Peyer's patch (tissue), 4 donors: ENCODE measurements around the gene KRT71.

ENCODE experiments used
- POLR2A ChIP-seq, 2 donors: fragments of 450-650 bp; IDR thresholded peaks; one replicate each; pipeline ENCODE4 v1.5.1; 2017; ENCODE audit warnings: antibody characterized with exemption in 2 of 2, mild to moderate bottlenecking in 2 of 2, moderate library complexity in 2 of 2
- TF ChIP-seq, protein P1 (sequence below), 6 experiments: fragments of 450-650 bp in 4 of 6; fragments of 200-600 bp in 2 of 6; sonication (generic) in 1 of 6; IDR thresholded peaks; one replicate each; pipeline ENCODE4 v1.5.1; 2017 to 2019; ENCODE audit warnings: antibody characterized with exemption in 6 of 6, mild to moderate bottlenecking in 3 of 6, moderate library complexity in 1 of 6

DNA sequence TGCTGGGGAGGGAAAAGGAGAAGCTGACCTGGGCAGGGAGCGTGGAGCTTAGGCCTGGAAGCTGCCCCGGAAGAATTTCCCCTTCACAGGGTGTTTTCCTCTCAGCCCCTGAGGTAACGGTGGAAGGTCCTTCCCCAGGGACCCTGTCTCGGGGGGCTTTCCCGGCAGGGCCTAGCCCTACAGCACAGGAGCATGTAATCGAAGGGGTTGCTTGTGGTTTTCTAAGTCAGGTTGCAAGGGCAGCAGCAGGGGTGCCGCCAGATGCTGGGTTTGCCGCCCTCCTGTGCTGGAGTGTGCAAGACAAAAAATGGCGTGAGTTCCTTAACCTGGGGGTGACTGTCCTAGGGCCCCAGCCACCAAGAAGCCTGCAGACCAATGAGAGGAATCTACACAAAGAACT is 22.3 kb upstream of the KRT71 start:
- TF ChIP-seq, protein P1, sequence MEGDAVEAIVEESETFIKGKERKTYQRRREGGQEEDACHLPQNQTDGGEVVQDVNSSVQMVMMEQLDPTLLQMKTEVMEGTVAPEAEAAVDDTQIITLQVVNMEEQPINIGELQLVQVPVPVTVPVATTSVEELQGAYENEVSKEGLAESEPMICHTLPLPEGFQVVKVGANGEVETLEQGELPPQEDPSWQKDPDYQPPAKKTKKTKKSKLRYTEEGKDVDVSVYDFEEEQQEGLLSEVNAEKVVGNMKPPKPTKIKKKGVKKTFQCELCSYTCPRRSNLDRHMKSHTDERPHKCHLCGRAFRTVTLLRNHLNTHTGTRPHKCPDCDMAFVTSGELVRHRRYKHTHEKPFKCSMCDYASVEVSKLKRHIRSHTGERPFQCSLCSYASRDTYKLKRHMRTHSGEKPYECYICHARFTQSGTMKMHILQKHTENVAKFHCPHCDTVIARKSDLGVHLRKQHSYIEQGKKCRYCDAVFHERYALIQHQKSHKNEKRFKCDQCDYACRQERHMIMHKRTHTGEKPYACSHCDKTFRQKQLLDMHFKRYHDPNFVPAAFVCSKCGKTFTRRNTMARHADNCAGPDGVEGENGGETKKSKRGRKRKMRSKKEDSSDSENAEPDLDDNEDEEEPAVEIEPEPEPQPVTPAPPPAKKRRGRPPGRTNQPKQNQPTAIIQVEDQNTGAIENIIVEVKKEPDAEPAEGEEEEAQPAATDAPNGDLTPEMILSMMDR (IDR thresholded peaks at IDR 0.05), result no peak
- no peak for TF ChIP-seq POLR2A (IDR thresholded peaks at IDR 0.05)
